ENCODE data around the gene ZNF681.
"Not testable (repeated sequence)": the region's sequence is repeated elsewhere in the genome, so short reads cannot be mapped to it uniquely, and the experiment has no call there.

The ZNF681 gene

DNA sequence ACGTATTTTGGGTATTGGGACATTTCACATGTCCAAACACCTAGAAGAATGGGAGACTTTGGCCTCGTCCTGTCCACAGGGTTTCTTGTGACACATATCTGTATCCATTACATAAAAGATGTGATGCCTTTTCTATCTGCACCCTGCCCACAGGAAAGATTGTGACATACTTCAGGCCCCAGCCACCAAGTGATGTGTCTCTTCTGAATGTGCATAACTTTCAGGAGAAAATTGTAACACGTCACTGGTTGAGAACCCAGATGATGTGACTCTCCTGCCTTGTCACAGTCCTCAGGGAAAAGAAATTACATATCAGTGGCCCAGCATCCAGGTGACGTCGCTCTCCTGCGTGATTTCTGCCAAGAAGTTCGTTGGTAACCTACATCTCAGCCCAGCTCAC is 21.0 kb upstream of the ZNF681 start:
- Histone ChIP-seq H3K27me3 (ENCODE audit: low read length) (no peaks in the 10 kb centered on the region), H3K9me2 (replicated peaks; ENCODE audit: insufficient read depth, low read length) (no peaks in the 10 kb centered on the region), H3K27ac (ENCODE audit: low read depth, low read length) (no peak overlapping the region), H3K4me3 (ENCODE audit: insufficient read depth, low read length, poor library complexity, severe bottlenecking) (no peak overlapping the region), H3K9ac (ENCODE audit: low read length) (no peak overlapping the region), H3K36me3 (ENCODE audit: low read length) (0 out of 2 replicates have a peak, but pooled peaks cover 4% of the 10 kb centered on the region), H3K9me3 (ENCODE audit: insufficient read depth, low read length) (no peaks in the 10 kb centered on the region), H4K20me1 (ENCODE audit: low read depth, low read length) (no peaks in the 10 kb centered on the region), H2AFZ (ENCODE audit: low read depth, low read length, severe bottlenecking) (no peak overlapping the region), H3K4me2 (ENCODE audit: low read depth, low read length, poor library complexity, severe bottlenecking) (no peak overlapping the region), H3F3A (ENCODE audit: insufficient read depth) (no peaks in the 10 kb centered on the region), H3K79me2 (ENCODE audit: insufficient read depth, low read length) (peaks cover 27% of the 10 kb centered on the region; the same call in 1 of the 2 replicates)
- TF ChIP-seq, protein P1, sequence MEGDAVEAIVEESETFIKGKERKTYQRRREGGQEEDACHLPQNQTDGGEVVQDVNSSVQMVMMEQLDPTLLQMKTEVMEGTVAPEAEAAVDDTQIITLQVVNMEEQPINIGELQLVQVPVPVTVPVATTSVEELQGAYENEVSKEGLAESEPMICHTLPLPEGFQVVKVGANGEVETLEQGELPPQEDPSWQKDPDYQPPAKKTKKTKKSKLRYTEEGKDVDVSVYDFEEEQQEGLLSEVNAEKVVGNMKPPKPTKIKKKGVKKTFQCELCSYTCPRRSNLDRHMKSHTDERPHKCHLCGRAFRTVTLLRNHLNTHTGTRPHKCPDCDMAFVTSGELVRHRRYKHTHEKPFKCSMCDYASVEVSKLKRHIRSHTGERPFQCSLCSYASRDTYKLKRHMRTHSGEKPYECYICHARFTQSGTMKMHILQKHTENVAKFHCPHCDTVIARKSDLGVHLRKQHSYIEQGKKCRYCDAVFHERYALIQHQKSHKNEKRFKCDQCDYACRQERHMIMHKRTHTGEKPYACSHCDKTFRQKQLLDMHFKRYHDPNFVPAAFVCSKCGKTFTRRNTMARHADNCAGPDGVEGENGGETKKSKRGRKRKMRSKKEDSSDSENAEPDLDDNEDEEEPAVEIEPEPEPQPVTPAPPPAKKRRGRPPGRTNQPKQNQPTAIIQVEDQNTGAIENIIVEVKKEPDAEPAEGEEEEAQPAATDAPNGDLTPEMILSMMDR (IDR thresholded peaks at IDR 0.05; ENCODE audit: insufficient read depth, low read length, poor library complexity, severe bottlenecking), result no peak
- TF ChIP-seq EZH2phosphoT487 (conservative IDR thresholded peaks at IDR 0.05; ENCODE audit: low read length), result no peak

DNA sequence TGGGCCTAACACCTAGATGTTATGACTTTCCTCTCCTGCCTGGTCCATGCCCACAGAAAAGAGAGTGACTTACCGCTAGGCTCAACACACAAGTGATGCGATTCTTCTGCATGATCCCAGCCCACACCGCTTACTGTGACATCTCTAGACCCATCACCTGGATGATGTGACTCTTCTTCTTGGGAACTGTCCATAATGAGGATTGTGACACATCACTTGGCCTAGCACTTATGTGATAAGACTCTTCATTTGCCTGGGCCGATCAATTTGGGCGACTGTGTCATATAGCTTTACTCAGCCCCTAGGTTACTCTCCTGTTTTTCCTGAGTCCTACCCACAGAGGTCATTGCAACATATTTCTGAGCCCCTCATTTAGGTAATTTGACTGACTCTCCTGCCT is 19.9 kb upstream of the ZNF681 start:
- Histone ChIP-seq H3K9me3 (ENCODE audit: insufficient read depth, low read length) (no peaks in the 10 kb centered on the region), H3K9ac (ENCODE audit: low read length) (no peak overlapping the region), H2AFZ (ENCODE audit: low read depth, low read length, severe bottlenecking) (no peak overlapping the region), H3K4me3 (ENCODE audit: insufficient read depth, low read length, poor library complexity, severe bottlenecking) (no peak overlapping the region), H3K9me2 (replicated peaks; ENCODE audit: insufficient read depth, low read length) (no peaks in the 10 kb centered on the region), H3K79me2 (ENCODE audit: insufficient read depth, low read length) (peaks cover 34% of the 10 kb centered on the region), H3K4me2 (ENCODE audit: low read depth, low read length, poor library complexity, severe bottlenecking) (no peak overlapping the region), H3K36me3 (ENCODE audit: low read length) (0 out of 2 replicates have a peak, but pooled peaks cover 4% of the 10 kb centered on the region), H3F3A (ENCODE audit: insufficient read depth) (no peaks in the 10 kb centered on the region), H4K20me1 (ENCODE audit: low read depth, low read length) (no peaks in the 10 kb centered on the region), H3K27me3 (ENCODE audit: low read length) (no peaks in the 10 kb centered on the region), H3K27ac (ENCODE audit: low read depth, low read length) (no peak overlapping the region)
- no peak for TF ChIP-seq EZH2phosphoT487 (conservative IDR thresholded peaks at IDR 0.05; ENCODE audit: low read length)
- TF ChIP-seq, protein P1 (IDR thresholded peaks at IDR 0.05; ENCODE audit: insufficient read depth, low read length, poor library complexity, severe bottlenecking), result no peak

DNA sequence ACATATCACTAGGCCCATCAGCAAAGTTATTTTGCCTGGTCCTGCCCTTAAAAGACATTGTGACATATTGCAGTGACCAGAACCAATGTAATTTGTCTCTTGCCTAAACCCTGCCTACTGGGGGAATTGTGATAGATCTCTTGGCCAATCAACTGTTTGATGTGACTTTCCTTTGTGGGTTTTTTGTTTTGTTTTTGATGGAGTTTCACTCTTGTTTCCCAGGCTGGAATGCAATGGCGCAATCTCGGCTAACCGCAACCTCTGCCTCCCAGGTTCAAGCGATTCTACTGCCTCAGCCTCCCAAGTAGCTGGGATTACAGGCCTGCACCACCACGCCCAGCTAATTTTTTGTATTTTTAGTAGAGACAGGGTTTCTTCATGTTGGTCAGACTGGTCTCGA is 19.3 kb upstream of the ZNF681 start:
- H3K27me3 ChIP-seq (ENCODE audit: low read length); H3F3A ChIP-seq (ENCODE audit: insufficient read depth); H3K36me3 ChIP-seq (ENCODE audit: low read length); H4K20me1 ChIP-seq (ENCODE audit: low read depth, low read length); H3K9me3 ChIP-seq (ENCODE audit: insufficient read depth, low read length); H3K4me2 ChIP-seq (ENCODE audit: low read depth, low read length, poor library complexity, severe bottlenecking); H2AFZ ChIP-seq (ENCODE audit: low read depth, low read length, severe bottlenecking); H3K9ac ChIP-seq (ENCODE audit: low read length); H3K27ac ChIP-seq (ENCODE audit: low read depth, low read length); H3K9me2 ChIP-seq (replicated peaks; ENCODE audit: insufficient read depth, low read length); H3K4me3 ChIP-seq (ENCODE audit: insufficient read depth, low read length, poor library complexity, severe bottlenecking): not testable (repeated sequence)
- H3K79me2 ChIP-seq (ENCODE audit: insufficient read depth, low read length), result peaks cover 37% of the 10 kb centered on the region

DNA sequence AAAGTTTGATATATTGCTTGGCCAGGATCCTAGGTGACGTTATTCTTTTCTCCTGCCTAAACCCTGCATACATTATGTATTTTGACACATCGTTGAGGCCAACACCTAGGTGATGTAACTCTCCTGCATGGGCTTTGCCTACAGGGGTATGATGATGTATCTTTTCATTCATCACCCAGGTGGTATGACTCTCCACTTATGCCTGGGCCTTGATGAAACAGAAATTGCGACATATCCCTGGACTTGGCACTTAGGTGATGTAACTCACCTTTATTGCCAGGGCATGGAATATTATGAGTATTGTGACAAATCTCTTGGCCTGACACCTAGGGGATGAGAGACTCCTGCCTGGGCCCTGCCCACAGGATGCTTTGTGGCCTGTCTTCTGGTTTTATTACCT is 18.5 kb upstream of the ZNF681 start:
- no peaks in the 10 kb centered on the region for H3K9me3 ChIP-seq (ENCODE audit: insufficient read depth, low read length)
- H3K4me3 ChIP-seq (ENCODE audit: insufficient read depth, low read length, poor library complexity, severe bottlenecking), result no peak overlapping the region
- no peaks in the 10 kb centered on the region for H4K20me1 ChIP-seq (ENCODE audit: low read depth, low read length)
- no peak overlapping the region for H2AFZ ChIP-seq (ENCODE audit: low read depth, low read length, severe bottlenecking)
- no peak overlapping the region for H3K4me2 ChIP-seq (ENCODE audit: low read depth, low read length, poor library complexity, severe bottlenecking)
- 0 out of 2 replicates have a peak, but pooled peaks cover 4% of the 10 kb centered on the region for H3K36me3 ChIP-seq (ENCODE audit: low read length)
- peaks cover 42% of the 10 kb centered on the region for H3K79me2 ChIP-seq (ENCODE audit: insufficient read depth, low read length)
- H3K27me3 ChIP-seq (ENCODE audit: low read length), result no peaks in the 10 kb centered on the region
- no peaks in the 10 kb centered on the region for H3K9me2 ChIP-seq (replicated peaks; ENCODE audit: insufficient read depth, low read length)
- no peaks in the 10 kb centered on the region for H3F3A ChIP-seq (ENCODE audit: insufficient read depth)
- no peak for TF ChIP-seq EZH2phosphoT487 (conservative IDR thresholded peaks at IDR 0.05; ENCODE audit: low read length)
- TF ChIP-seq, protein P1 (IDR thresholded peaks at IDR 0.05; ENCODE audit: insufficient read depth, low read length, poor library complexity, severe bottlenecking), result no peak
- H3K27ac ChIP-seq (ENCODE audit: low read depth, low read length), result no peak overlapping the region
- H3K9ac ChIP-seq (ENCODE audit: low read length), result no peak overlapping the region

Data from SU-DHL-6 (cell line).